DOHH2 (cell line): ENCODE results near the gene AGBL1.

Experiments used
- EZH2phosphoT487 ChIP-seq: fragments of 200-600 bp; sonication (generic); IDR thresholded peaks from 2 replicates; pipeline ENCODE4 v1.6.1; 2017; ENCODE audit warnings: borderline replicate concordance, mild to moderate bottlenecking, antibody characterized with exemption, low read length, moderate library complexity, mixed read lengths
- TF ChIP-seq, protein P1 (sequence below): fragments of 200-600 bp; sonication (generic); IDR thresholded peaks from one replicate; pipeline ENCODE4 v1.5.1; 2014; ENCODE audit warnings: antibody characterized with exemption, mild to moderate bottlenecking, low read depth, low read length; ENCODE audit not compliant: poor library complexity, severe bottlenecking

DNA sequence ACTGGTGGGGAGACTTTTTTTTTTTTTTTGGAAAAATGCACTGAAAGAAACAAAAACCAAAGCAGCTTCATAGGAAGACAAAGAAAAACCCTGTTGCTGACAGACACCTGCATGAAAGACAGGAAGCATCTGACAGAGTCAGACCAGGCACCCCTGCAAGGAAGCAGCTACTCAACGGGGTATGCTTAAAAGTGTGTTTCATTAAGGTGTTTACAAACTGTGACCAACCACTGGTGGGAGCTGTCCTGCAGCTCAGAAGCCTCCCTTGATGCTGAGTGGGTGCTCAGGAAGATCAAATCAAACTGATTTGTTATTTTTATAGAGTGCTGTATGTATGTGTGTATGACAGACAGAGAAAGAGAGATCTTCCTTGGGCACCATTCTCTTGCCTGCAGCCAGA, 34.7 kb upstream of the AGBL1 start:
- TF ChIP-seq, protein P1, sequence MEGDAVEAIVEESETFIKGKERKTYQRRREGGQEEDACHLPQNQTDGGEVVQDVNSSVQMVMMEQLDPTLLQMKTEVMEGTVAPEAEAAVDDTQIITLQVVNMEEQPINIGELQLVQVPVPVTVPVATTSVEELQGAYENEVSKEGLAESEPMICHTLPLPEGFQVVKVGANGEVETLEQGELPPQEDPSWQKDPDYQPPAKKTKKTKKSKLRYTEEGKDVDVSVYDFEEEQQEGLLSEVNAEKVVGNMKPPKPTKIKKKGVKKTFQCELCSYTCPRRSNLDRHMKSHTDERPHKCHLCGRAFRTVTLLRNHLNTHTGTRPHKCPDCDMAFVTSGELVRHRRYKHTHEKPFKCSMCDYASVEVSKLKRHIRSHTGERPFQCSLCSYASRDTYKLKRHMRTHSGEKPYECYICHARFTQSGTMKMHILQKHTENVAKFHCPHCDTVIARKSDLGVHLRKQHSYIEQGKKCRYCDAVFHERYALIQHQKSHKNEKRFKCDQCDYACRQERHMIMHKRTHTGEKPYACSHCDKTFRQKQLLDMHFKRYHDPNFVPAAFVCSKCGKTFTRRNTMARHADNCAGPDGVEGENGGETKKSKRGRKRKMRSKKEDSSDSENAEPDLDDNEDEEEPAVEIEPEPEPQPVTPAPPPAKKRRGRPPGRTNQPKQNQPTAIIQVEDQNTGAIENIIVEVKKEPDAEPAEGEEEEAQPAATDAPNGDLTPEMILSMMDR, result peak; percentile 31
- no peak for TF ChIP-seq EZH2phosphoT487
